ENCODE results near the gene TMED6.

DNA sequence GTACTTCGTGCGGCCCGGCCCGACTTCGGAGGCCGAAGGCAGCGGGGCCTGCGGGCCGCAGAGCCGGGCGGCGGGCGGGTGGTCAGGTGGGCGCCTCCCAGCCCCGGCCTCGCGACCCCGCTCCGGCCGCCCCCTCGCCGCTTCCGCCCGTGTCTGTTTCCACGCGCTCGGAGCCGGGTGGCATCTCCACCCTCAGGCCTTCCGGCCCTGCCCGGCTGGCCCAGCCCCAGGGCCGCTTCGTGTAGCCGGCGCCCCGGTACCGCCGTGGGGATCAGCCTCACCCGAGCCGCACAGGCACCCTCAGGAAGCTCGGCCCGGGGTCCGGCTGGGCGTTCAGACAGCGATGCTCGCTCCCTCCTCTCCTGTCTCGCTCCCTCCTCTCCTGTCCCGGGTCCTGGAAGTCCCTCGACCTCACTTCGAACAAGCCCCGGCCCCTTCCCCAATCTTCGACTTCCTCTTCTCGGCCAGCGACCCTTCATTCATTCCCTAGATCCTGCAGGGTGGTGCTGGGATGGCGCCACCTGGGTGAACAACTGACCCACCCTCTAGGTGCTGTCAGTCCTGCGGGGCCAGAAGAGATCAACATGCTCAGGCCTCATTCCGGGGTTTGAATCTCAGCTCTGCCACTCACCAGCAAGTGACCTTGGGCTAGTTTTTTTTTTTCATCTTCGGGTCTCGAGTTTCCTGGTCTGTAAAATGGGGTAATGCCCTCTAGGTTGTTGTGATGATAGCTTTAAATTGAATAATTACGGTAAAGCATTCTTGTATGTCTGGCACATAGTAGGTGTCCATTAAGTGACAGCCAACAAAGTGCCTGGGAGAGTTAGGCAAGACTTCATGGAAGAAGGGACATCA lies 39.8 kb downstream of the TMED6 start:
- no peak for TF ChIP-seq EZH2phosphoT487 (IDR thresholded peaks at IDR 0.05; ENCODE audit: insufficient read depth, low read depth)
- no peak for TF ChIP-seq EZH2 (IDR thresholded peaks at IDR 0.05; ENCODE audit: insufficient read depth, poor library complexity, severe bottlenecking)
